ENCODE results near the gene DPP10.
"Not testable (repeated sequence)": the region's sequence is repeated elsewhere in the genome, so short reads cannot be mapped to it uniquely, and the experiment has no call there.

DPP10 gene

DNA sequence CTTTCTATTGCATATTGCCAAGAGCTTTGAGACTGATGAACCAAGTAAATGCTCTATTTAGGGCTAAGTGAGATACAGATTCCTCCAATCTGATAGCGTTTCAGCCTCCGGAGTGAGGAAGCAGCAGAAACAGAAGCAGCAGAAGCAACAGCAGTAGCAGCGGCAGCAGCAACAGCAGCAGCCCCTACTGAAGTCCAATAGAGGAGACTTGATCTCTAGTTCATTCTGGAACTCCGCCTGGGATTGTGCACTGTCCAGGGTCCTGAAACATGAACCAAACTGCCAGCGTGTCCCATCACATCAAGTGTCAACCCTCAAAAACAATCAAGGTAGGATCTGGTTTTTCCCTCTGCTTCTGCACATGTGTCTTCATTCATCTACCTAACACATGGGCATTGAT, at the start of gene DPP10:
Gene DPP10, plus strand, starts transcription at position 132 of the 400 bp plus-strand sequence.
- DNase-seq: peak in 17 of 58 donors; percentile 2 to 44 (median 9)

DNA sequence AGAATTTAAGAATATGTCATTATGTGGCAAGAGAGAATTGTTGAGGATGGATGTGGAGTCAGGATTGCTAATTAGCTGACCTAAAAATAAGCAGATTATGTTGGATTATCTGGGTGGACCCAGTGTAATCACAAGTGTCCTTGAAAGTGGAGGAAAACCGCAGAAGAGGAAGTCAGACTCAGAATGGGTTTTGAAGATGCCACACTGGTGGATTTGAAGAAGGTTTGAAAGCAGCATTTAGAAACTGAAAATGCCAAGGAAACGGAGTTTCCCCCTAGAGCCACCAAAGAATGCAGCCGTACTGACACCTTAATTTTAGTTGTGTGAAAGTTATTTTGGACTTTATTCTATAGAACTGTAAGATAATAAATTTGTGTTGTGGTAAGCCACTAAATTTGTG, 41.6 kb upstream of the DPP10 start:
- no peak for DNase-seq

DNA sequence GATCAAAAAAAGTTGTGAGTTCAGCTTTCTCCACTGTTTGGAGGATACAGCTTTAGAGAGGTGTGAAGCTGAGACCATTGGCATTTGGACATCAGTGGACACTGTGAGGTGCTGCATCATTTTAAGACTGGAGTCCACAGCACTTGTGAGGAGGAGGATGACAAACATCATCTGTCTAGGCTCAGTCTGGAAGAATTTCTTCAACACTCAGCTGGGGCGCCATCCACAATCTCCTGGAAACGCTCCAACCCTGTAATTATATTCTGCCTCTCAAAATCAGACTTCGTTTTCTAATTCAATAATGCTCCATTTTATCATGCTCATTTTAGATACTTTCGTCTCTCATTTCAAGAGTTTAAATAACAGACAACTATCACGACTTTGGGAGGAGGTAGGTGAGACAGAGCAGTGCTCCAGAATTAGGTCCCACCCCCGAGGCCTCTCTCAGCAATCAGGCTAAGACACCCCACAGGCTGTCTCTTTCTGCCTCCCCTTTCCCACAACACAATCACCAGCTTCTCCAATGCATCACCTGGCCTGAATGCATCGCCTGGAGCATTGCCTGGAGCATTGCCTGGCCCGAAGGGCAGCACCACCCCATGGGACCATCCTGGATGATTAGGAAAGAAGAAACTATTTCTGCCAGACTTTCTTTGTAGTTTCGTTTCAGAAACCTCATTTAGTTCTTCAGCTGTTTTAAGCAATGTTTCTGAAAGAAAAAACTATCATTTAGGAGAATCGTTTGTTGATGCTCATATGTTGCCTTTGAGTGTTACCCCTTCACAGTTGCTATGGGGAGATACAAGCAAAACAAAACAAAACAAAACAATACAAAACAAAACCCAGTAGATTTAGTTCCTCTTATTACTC, 37.0 kb upstream of the DPP10 start:
- DNase-seq: peak in 4 of 58 donors; percentile 2 to 17 (median 9)

DNA sequence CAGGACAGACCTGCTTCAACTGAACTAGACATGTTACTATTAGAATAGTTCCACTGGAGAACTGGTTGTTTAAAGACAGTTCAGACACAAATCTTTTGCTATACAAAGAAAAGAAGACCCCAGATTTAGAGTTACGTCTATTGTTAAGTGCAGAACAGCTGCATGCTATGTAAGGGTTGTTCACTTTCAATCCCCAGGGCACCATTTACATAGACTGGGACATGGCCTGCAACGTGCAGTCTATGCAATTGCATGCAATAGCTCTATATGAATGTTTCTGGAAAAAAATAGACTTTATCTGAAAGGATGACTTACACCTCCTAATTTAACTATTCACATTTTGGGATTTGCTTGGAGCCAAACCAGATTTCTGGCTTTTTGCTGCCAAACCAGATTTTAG, 36.1 kb upstream of the DPP10 start:
- DNase-seq: no peak

DNA sequence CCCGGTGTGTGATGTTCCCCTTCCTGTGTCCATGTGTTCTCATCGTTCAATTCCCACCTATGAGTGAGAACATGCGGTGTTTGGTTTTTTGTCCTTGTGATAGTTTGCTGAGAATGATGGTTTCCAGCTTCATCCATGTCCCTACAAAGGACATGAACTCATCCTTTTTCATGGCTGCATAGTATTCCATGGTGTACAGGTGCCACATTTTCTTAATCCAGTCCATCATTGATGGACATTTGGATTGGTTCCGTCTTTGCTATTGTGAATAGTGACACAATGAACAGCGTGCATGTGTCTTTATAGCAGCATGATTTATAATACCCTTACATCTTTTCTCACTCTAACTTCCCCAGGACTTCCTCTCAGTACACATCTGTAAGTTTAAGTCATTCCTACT, 35.1 kb upstream of the DPP10 start:
- not testable (repeated sequence) for DNase-seq

DNA sequence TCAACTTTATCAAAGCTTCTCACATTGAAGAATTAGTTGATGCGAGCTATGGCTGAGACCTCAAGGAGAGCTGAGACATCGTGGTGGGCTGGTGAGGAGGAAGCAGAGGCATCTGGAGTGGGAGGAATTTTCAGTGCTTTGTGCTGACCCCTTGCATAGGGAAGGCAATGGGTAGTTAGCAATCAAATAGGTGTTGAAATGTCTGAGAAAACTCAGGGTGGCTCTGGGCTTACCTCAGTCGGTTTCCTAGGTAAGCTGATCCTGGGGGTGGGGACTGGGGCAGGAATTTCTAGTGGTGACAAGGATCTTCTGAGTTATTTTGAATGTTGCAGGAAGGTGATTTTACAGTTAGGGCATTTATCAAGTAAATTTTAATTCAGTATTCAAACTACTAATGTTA, 20.7 kb upstream of the DPP10 start:
- no peak for DNase-seq

DNA sequence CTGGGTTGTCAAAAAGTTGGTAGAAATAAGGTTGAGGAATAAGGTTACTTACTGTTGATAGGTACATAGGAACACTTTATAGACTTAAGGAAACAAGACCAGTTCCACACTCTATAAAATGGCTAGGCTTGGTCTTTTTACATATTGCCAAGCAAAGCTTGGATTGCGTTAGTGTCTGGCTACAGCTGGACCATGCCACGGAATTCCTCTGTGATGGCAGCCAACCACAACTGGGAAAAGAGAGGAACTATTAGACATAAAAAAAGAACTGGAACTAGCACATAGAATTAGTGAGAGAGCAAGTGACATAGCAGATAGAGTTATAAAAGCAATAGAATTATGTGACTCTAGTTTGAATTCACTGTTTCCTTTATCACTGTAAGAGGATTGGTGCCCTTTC, 17.7 kb upstream of the DPP10 start:
- DNase-seq: no peak

DNA sequence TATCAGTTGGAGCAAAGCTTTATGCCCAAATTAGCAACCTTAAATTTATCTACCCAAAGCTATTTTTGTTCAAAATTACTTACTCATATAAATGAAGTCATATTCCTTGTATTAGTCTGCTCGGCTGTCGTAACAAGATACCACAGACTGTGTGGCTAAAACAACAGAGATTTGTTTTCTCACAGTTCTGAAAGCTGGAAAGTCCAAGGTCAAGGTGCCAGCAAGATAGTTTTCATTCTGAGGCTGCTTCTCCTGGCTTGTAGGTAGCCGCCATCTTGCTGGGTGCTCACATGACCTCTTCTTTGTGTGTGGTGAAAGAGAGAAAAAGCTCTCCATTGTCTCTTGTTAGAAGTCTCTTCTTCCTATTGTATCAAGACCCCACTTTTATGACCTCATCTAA, 15.7 kb upstream of the DPP10 start:
- DNase-seq: no peak

DNA sequence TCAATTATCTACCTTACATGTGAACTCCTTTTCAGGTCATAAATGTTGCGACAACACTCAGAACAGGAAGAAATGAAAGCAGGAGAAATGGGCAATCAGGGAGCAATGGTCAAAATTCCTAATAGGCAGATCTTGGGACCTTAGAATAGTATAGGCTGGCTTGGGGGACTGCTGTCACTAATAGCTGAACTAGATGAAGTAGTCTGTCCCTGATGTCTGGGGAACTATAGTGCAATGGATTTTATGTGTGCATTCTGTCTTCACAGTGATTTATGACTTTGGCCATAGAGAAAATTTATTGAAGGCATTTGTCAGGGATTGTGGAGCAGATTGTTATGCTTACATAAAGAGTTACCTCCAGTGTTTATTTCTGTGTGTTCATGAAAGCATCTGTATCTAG, 6.1 kb upstream of the DPP10 start:
- no peak for DNase-seq

DNA sequence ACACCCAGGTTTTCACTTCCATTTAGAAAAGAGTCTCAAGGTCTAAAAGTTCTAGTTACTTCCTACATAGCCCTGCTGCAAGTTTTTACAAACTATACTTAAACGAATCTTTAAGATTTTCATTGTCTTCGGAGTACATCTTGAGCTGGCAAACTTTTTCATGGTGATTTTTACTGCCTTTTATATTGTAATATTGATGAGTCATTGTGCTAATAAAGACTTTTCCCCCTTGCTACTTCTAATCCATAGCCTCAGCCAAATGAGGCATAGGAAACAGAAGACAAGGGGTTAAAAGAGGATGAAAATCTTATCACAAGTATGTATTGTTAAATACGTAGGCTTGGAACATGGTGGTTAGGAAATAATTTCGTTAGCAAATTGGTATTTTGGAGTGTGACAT, 4.1 kb downstream of the DPP10 start:
- DNase-seq: no peak

DNA sequence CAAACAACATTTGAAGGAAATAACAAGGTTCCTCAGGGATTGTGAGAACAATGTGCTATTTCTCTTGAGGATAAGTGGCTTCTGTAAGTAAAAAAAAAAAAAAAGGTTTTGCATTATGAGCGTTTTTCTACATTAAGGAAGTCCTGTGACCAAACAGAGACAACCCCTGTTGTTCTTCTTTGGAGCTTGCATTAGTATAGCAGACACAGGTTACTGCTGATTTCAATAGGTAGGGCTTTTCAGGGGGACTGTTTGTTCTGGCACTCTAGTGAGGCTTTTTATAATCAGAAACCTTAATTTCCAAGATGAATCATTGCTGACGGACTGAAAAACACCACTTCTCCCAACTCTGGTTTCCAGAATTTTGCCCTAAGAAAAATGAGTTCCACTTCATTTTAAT, 8.2 kb downstream of the DPP10 start:
- no peak for DNase-seq

DNA sequence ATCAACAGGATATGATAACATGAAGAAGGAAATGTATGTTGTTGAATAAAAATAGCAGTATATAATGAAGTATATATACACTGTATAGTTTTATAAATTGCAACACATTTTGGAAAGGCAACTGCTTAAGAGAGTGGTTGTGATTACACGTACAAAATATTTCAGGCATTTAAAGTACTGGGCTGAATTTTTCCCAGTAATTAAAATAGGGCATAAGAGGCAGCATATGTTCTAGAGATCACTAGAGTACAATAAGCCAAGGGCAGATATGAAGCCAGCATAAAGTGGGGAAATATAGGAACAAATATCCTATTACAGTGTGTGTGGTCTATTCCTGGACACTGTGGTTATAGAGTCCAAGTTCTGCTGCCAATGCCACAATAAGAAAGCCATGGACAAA, 14.1 kb downstream of the DPP10 start:
- DNase-seq: no peak

DNA sequence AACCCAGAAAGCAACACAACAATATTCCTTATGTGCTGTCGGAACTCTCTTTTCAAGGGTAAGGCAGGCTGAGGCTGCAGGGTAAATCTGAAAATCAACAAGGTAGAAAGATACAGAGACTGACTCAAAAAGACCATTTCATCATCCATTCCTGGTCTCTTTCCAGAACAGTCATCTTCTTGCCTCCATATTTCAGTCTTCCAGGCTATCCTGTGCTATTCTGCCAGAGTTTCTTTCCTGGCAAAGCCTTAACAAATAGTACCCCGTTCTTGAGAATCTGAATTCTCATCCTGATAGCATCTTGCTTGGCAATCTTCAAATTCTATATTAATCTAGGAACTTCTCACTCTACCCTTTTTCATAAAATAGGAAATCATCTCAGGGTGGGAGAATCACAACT, 15.5 kb downstream of the DPP10 start:
- DNase-seq: no peak

DNA sequence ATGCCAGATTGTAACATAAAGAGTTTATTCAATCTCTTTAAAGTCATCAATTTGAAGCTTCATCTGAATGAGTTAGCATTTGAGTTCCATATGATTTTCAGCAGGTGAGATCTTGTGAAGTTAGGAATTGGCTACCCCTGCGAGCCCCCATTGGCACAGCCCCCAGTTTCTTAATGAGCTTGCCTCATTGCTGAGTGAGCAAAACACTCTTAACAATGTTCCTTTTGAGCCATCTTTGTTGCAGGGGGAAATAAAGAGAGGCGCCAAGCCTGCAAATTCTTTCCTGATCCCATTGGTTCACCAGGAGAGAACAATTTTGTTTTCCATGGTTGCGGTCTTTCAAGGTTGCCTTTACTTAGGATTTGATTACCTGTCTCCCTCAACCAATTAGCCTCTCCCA, 18.7 kb downstream of the DPP10 start:
- peak in 20 of 58 donors; percentile 1 to 55 (median 12) for DNase-seq

DNA sequence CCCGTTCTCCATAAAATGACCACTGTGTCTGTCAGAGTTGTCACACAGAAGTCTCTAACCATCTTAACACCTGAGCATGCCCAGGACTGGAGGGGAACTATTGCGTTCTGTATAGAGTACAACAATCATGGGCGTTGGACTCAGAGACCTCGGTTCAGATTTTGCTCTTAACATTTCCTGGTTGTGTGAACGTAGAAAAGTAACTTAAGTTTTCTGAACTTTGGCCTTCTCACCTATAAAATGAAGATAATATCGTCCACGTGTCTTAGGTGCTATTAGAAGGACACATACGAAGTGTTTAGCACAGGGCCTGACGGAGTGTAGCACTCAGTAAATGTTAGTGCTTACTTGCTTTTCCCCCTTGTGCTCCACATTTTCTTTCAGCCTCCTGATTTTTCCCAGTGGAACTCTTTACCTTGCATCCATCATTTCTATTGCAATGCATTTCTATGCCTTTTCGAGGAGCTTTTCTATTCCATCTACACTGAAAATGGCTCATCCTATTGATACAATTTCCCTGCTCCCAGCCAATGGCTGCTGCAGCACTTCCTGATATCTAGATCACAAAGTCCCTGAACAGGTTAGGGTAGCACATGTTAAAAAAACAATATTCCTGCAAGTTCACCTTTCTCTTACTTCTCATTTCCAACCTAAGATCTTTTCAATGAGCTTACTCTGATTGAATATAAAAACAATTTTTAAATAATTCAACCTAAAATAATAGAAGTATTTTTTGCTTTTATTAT, 22.7 kb downstream of the DPP10 start:
- DNase-seq: no peak

DNA sequence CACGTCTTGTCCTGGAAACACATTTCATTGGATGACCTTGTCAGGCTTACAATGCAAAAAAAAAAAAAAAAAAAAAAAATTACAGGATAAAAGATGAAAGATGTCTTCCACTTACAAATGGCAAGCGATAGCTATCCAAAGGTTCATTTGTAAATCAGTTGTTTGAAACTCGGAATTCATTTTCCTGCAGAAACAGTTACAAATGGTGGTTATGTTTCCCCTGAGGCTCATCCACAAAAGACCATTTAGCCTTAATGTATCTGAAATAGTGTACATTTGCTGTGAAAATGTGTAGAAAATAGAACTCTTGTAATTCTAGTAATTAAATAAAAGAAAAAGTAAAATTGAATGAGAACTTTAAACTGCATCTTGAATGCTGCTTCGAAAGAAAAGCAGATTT, 25.9 kb downstream of the DPP10 start:
- no peak for DNase-seq

DNA sequence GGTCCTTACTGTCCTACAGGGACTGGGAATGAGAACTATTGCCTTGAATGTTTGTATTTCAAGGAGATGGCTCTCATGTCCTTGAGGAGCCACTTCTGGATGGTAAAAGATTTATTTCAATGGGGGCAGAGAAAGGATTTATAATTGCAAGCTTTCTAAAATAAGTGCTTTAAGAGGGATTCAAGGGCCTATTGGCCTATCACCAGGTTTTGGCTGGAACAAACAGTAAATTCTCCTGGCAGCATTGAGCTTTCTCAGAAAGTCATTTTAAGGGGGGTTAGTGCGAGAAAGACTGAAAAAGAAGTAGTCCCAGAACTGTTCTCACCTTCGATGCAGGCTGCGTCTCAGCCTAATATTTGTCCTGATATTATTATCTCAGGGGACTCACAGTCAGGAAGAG, 29.8 kb downstream of the DPP10 start:
- DNase-seq: peak in 1 of 58 donors; percentile 7

DNA sequence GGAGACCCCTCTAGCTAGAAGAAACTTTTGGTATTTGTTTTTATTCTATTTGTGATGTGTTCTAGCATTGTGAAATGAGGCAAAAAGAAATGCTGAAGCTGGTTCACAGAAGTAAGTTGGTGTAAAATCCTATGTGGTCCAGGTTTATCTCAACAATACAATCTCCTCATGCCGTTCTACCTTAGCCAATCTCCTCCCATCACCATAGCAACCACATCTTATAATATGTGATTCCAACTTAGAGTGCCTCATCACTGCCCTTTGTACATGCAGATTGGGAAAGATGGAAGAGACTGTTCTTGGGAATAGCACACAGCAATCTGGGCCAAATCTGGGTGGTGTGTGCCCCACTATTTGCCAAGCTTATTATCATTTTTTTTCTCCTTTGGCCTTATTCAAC, 30.3 kb downstream of the DPP10 start:
- no peak for DNase-seq

DNA sequence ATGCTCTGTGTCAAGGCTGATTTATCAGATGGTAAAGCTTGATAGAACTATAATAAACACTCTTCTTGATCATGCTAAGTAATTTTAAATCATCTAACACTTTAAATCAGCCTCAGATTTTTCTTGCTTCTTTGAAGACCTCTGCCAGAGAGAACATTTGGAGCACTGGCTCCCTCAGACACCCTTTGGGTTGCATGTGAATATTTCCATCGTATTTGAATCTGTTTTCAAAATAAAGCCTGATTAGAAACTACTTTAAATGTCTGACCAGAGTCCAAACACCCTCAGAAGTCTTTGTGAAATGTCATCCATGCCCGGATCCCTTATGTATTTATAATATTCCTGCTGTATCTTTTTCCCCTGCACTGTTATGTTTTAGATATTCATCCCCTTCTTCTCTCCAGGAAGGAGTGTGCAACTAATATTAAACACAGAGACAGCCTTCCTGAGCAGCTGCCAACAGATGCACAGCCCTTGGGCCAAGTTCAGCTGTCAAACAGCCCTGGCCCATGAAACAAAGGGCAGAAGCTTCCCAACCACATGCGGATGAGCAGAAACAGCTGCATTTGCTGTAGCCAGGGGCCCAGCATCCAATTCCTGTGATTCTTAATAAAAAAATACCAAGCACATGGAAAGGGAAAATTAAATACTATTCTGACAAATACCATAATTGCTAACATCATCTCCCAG, 46.5 kb downstream of the DPP10 start:
- DNase-seq: no peak

DNA sequence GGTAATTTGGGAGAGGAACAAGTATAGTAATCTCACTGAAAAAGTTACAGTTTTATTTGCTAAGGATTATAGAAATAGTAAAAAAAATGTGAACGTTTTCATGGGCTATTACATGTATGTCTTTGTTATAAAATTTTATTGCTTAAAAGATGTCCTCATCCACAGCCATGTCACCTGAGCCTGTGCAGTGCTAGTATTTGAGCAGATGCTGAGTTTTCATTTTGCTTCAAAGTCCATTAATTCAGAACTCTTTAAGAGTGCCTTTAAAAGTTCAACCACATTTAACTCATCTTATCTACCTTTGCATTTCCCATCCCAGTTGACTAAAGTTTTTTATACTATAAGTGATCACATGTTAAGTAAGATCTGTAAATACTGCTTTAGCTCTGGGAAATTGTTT, 52.6 kb downstream of the DPP10 start:
- no peak for DNase-seq

DNA sequence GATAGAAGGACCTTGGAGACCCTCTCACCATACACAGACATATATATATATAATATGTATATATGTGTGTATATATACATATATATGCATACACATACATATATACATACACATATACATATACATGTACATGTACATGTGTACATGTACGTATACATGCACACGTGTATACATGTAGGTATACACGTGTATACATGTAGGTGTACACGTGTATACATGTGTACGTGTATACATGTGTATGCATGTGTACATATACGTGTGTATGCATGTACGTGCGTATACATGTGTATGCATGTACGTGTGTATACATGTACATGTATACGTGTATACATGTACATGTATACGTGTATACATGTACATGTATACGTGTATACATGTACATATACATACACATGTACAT, 54.5 kb downstream of the DPP10 start:
- no peak for DNase-seq

DNA sequence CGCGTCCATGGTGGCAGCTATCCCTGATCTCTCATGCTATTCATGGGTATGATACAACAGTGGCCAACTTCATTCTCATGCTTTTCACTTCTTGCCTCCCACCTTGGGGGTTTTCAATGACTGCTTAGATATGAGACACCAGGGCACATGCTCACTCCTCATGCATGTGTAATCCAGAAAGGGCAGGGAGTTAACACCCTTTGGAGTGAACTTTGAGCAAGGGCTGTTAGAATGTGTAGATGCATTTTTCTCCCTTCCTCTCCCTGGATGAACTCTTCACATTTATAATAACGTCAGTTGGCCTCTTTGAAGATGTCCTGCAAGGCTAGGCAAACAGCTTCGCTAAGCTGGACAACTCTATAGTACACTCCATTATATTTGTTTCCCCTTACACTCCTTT, 56.7 kb downstream of the DPP10 start:
- no peak for DNase-seq

Data from anterior cingulate cortex (tissue), 58 donors.